ENCODE results near the gene CDIPT. TPM values are rescaled to one million over a fixed set of nuclear protein-coding genes. Genes with fewer than 3 reads are reported as not detected.

CDIPT gene
- total and polyA plus RNA-seq, 2 experiments from 2014 or later = 97.1 to 147 TPM

DNA sequence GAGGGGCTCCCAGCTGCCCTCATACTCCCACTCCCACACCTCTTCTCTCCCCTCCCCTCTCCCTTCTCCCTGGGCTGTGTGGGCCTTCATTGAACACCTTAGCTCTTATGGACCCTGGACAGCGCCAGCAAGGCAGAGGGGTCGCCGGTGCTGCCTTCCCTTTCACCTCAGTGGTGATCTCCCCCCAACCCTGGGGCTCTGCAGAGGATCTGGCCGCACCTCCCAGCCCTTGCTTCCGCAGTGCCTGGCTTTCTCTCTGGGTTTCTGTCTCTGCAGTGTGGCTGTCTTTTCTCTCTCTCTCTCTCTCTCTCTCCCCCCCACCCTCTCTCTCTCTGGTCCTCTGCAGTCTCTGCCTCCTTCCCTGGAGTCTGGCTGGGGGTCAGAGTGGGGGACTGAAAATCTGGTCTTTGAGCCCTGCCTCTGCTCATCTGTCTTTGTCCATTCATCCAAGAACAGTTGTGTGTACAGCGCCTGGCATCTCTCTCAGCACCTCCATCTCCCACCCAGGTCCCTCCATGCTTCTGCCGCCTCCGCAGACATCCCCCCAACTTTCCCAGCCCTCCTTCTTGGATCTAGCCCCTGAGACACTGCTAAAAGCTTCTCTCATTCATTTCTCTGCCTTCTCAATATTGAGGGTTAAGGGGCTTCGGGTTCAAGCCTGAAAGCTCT lies 35.2 kb upstream of the CDIPT start:
- H3K27me3 ChIP-seq = no peaks in the 10 kb centered on the region
- 18% methylated on average over 7 of the region's 9 CpGs for WGBS (ENCODE audit: low lambda C conversion rate, missing lambda C conversion rate)
- TF ChIP-seq, protein P1, sequence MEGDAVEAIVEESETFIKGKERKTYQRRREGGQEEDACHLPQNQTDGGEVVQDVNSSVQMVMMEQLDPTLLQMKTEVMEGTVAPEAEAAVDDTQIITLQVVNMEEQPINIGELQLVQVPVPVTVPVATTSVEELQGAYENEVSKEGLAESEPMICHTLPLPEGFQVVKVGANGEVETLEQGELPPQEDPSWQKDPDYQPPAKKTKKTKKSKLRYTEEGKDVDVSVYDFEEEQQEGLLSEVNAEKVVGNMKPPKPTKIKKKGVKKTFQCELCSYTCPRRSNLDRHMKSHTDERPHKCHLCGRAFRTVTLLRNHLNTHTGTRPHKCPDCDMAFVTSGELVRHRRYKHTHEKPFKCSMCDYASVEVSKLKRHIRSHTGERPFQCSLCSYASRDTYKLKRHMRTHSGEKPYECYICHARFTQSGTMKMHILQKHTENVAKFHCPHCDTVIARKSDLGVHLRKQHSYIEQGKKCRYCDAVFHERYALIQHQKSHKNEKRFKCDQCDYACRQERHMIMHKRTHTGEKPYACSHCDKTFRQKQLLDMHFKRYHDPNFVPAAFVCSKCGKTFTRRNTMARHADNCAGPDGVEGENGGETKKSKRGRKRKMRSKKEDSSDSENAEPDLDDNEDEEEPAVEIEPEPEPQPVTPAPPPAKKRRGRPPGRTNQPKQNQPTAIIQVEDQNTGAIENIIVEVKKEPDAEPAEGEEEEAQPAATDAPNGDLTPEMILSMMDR (IDR thresholded peaks at IDR 0.05; ENCODE audit: poor library complexity) = no peak
- TF ChIP-seq EZH2phosphoT487 (IDR thresholded peaks at IDR 0.05; ENCODE audit: low read depth, severe bottlenecking, unreplicated experiment) = no peak
- no peak for TF ChIP-seq EZH2 (IDR thresholded peaks at IDR 0.05; ENCODE audit: borderline replicate concordance)
- no peak for DNase-seq (ENCODE audit: low spot score)
- peaks cover 3% of the 10 kb centered on the region for H3K4me1 ChIP-seq (ENCODE audit: insufficient read depth)
- H3K4me3 ChIP-seq = no peak overlapping the region
- no peaks in the 10 kb centered on the region for H3K9me2 ChIP-seq (replicated peaks; ENCODE audit: insufficient read depth)
- H3K79me2 ChIP-seq = peaks cover 5% of the 10 kb centered on the region
- no peak overlapping the region for H3K27ac ChIP-seq
- H4K20me1 ChIP-seq (ENCODE audit: insufficient read depth, poor library complexity, severe bottlenecking) = no peaks in the 10 kb centered on the region
- peak overlapping the region; percentile 98 for H3K4me2 ChIP-seq
- H3K9me3 ChIP-seq (ENCODE audit: low read depth) = no peaks in the 10 kb centered on the region
- no peak overlapping the region for H2AFZ ChIP-seq
- no peaks in the 10 kb centered on the region for H3K36me3 ChIP-seq (replicated peaks; ENCODE audit: insufficient read depth, low read depth)

DNA sequence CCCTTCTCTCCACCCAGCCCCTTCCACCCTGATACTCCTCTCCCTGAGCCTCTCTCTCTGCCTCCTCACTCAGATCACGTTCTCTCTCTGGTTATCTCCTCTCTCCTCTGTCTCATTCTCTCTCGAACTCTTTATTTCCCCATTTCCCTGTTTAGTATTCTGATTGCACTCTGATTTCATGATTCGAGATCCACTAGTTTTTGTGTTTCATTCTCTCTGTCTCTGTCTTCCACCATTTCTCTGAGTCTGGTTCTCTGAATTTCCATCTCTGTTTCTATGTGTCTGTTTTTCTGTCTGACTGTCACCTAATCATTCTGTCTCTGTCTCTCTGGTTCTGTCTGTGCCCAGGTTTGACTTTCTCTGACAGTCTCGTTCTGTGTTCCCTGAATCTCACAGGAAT lies 34.3 kb upstream of the CDIPT start:
- TF ChIP-seq, protein P1 (IDR thresholded peaks at IDR 0.05; ENCODE audit: poor library complexity) = no peak
- TF ChIP-seq EZH2 (IDR thresholded peaks at IDR 0.05; ENCODE audit: borderline replicate concordance) = no peak
- no peak for TF ChIP-seq EZH2phosphoT487 (IDR thresholded peaks at IDR 0.05; ENCODE audit: low read depth, severe bottlenecking, unreplicated experiment)
- Histone ChIP-seq H3K4me2 (no peak overlapping the region), H2AFZ (no peak overlapping the region), H3K4me1 (ENCODE audit: insufficient read depth) (peaks cover 11% of the 10 kb centered on the region), H3K9me3 (ENCODE audit: low read depth) (no peaks in the 10 kb centered on the region), H3K79me2 (peaks cover 2% of the 10 kb centered on the region), H4K20me1 (ENCODE audit: insufficient read depth, poor library complexity, severe bottlenecking) (no peaks in the 10 kb centered on the region), H3K36me3 (replicated peaks; ENCODE audit: insufficient read depth, low read depth) (no peaks in the 10 kb centered on the region), H3K4me3 (no peak overlapping the region), H3K27me3 (no peaks in the 10 kb centered on the region), H3K27ac (no peak overlapping the region), H3K9me2 (replicated peaks; ENCODE audit: insufficient read depth) (no peaks in the 10 kb centered on the region)
- no peak for DNase-seq (ENCODE audit: low spot score)
- 84% methylated on average over 4 of the region's 4 CpGs for WGBS (ENCODE audit: low lambda C conversion rate, missing lambda C conversion rate)

DNA sequence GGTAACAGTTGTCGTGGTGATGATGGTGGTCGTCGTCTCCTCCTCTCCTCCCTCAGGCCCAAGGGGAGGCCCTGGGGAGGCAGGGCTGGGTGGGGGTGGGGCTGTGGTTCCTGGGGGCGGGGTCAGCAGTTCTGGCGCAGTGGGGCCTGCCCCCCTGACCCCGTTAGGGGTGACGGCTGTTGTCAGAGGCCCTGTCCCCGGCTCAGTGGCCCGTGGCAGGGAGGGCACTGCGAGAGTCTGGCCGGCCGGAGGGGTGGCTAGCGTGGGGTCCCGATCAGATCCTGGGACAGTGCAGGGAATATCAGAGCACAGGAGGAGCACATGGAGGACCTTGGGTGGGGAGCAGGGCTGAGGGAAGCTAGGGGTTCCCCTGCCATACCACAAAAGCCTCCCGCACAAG lies 33.8 kb upstream of the CDIPT start:
- Histone ChIP-seq H3K9me3 (ENCODE audit: low read depth) (no peaks in the 10 kb centered on the region), H3K79me2 (no peaks in the 10 kb centered on the region), H3K27me3 (no peaks in the 10 kb centered on the region), H3K9me2 (replicated peaks; ENCODE audit: insufficient read depth) (no peaks in the 10 kb centered on the region), H3K36me3 (replicated peaks; ENCODE audit: insufficient read depth, low read depth) (no peaks in the 10 kb centered on the region), H3K4me1 (ENCODE audit: insufficient read depth) (peaks cover 14% of the 10 kb centered on the region), H2AFZ (no peak overlapping the region), H3K4me2 (no peak overlapping the region), H3K27ac (no peak overlapping the region), H4K20me1 (ENCODE audit: insufficient read depth, poor library complexity, severe bottlenecking) (no peaks in the 10 kb centered on the region), H3K4me3 (no peak overlapping the region)
- TF ChIP-seq, protein P1 (IDR thresholded peaks at IDR 0.05; ENCODE audit: poor library complexity) = no peak
- TF ChIP-seq EZH2 (IDR thresholded peaks at IDR 0.05; ENCODE audit: borderline replicate concordance) (no peak), EZH2phosphoT487 (IDR thresholded peaks at IDR 0.05; ENCODE audit: low read depth, severe bottlenecking, unreplicated experiment) (no peak)
- DNase-seq (ENCODE audit: low spot score) = no peak
- 90% methylated on average over 9 of the region's 15 CpGs for WGBS (ENCODE audit: low lambda C conversion rate, missing lambda C conversion rate)
